Measurements from ENCODE around the gene CCDC6.

DNA sequence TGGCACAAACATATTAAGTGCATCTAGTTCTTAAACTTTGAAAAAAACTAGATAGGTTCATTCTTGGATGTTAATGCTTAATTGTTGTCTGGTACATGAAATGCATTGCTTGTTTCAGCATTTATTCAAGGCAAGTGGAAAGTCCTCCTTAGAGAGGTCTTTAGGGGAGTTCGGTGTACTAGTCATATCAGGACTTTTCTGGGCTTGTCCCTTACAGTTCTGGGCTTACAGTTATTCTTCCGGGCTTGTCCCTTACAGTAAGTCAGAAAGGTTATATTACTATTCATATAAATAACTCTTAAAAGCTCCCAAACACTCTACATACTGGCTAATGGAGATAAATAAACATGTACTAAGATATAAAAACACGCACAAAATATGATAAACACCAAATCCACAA lies 91.5 kb downstream of the CCDC6 start:
- TF ChIP-seq YY1 (IDR thresholded peaks at IDR 0.05; ENCODE audit: borderline replicate concordance in 1 of 3, control insufficient read depth in 1 of 3, extremely low read depth in 1 of 3, insufficient read depth in 3 of 3, insufficient read length in 1 of 3, insufficient replicate concordance in 2 of 3, low read depth in 1 of 3, low read length in 2 of 3) (no peak), ZNF274 (IDR thresholded peaks at IDR 0.05; ENCODE audit: borderline replicate concordance, low read depth, low read length) (no peak), RAD21 (CRISPR knock-in tag; conservative IDR thresholded peaks at IDR 0.05 in 1 of 2, IDR thresholded peaks at IDR 0.05 in 1 of 2) (no peak), PHF8 (IDR thresholded peaks at IDR 0.05; ENCODE audit: borderline replicate concordance, low read length) (no peak), EGR1 (conservative IDR thresholded peaks at IDR 0.05) (no peak), POLR2A (conservative IDR thresholded peaks at IDR 0.05) (no peak), ZFP36 (IDR thresholded peaks at IDR 0.05; ENCODE audit: low read depth, low read length, partially characterized antibody) (no peak), FOXJ3 (CRISPR knock-in tag; IDR thresholded peaks at IDR 0.05) (no peak), BCOR (IDR thresholded peaks at IDR 0.05) (no peak), EZH2 (IDR thresholded peaks at IDR 0.05; ENCODE audit: borderline replicate concordance, low read depth, low read length) (no peak)
- TF ChIP-seq, protein P1, sequence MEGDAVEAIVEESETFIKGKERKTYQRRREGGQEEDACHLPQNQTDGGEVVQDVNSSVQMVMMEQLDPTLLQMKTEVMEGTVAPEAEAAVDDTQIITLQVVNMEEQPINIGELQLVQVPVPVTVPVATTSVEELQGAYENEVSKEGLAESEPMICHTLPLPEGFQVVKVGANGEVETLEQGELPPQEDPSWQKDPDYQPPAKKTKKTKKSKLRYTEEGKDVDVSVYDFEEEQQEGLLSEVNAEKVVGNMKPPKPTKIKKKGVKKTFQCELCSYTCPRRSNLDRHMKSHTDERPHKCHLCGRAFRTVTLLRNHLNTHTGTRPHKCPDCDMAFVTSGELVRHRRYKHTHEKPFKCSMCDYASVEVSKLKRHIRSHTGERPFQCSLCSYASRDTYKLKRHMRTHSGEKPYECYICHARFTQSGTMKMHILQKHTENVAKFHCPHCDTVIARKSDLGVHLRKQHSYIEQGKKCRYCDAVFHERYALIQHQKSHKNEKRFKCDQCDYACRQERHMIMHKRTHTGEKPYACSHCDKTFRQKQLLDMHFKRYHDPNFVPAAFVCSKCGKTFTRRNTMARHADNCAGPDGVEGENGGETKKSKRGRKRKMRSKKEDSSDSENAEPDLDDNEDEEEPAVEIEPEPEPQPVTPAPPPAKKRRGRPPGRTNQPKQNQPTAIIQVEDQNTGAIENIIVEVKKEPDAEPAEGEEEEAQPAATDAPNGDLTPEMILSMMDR (IDR thresholded peaks at IDR 0.05 in 2 of 3, conservative IDR thresholded peaks at IDR 0.05 in 1 of 3; ENCODE audit: insufficient read depth in 2 of 3, low read depth in 1 of 3, low read length in 3 of 3) = no peak
- TF ChIP-seq, protein P2, sequence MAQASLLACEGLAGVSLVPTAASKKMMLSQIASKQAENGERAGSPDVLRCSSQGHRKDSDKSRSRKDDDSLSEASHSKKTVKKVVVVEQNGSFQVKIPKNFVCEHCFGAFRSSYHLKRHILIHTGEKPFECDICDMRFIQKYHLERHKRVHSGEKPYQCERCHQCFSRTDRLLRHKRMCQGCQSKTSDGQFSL (CRISPR knock-in tag; IDR thresholded peaks at IDR 0.05) = no peak
- TF ChIP-seq, protein P2 (tag; IDR thresholded peaks at IDR 0.05) = no peak
- TF ChIP-seq, protein P3, sequence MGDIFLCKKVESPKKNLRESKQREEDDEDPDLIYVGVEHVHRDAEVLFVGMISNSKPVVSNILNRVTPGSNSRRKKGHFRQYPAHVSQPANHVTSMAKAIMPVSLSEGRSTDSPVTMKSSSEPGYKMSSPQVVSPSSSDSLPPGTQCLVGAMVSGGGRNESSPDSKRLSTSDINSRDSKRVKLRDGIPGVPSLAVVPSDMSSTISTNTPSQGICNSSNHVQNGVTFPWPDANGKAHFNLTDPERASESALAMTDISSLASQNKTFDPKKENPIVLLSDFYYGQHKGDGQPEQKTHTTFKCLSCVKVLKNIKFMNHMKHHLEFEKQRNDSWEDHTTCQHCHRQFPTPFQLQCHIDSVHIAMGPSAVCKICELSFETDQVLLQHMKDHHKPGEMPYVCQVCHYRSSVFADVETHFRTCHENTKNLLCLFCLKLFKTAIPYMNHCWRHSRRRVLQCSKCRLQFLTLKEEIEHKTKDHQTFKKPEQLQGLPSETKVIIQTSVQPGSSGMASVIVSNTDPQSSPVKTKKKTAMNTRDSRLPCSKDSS (IDR thresholded peaks at IDR 0.05; ENCODE audit: low read depth, partially characterized antibody) = no peak
